NCI-H345 treated with DMSO at 0.1 percent for 48 hours (cell line): ENCODE results near the gene IRX2.

ENCODE experiments used
- DNase-seq: peaks from one replicate; lab custom pipeline; 2025; ENCODE audit not compliant: unreplicated experiment; lab: John Stamatoyannopoulos, UW

The IRX2 gene

GRCh38 chr5:2718115-2718514, 33.4 kb downstream of the IRX2 start:
- no peak for DNase-seq

GRCh38 chr5:2715856-2716255, 35.6 kb downstream of the IRX2 start:
- no peak for DNase-seq

DNA sequence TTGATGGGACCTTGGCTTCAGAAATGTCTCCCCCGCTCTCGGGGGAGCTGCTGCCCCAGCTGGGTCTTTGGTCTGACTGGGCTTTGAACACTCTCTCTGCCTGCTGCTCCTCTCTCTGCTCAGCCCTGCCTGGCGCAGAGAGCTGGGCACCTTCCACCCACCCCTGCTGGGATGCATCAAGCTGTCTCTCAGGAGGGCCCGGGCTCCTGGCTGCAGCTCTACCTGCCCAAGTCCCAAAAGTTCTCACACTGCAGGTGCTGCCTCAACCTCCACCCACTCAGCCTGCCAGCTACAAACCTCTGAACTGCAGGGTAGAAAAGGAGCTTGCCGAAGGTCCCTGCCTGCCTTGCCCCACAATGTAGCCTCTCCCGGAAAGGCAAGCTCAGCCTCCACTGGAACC, 36.7 kb downstream of the IRX2 start:
- DNase-seq, result no peak

- DNase-seq, result no peak
Measured at GRCh38 chr5:2714026-2714425, 37.5 kb downstream of the IRX2 start.

DNA sequence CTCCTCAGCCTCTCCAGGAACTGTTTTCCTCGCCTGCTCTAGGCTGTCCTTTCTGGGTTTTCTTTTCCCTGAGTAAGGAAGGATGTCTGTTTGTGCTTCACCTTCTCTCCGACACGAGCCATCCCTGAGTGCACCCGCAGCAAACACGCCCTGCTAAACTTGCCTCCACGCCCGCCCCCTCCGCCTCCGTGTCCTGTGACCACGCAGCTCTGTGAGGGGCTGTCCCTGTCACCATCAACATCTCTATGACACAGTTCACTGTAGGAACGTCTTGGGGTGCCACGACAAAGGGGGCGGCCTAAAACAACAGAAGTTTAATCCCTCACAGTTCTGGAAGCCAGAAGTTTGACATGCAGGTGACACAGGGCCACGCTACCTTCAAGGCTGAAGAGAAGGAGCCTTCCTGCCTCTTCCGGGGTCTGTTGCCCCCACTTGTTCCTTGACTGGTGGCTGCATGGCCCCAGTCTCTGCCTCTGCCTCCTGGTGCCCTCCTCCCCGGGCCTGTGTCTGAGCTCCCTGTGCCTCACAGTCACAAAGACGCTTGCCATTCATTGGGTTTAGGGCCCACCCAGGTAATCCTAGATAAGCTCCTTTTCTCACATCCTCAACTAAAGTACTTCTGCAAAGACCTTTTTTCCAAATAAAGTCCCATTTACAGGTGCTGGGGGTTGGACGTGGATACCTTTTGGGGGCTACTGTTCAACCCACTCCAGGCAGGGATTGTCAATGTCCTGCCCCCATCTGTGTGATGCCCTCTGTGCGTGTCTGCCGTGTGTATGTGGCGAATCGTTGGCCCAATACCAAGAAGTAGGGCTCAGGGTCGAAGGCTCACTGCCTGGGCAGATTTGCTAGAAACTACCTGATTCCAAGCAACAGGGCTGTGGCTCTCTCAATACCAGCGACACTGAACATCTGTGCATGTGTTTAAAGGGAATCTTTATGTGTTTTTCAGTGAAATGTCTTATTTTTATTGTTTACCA, 39.7 kb downstream of the IRX2 start:
- DNase-seq, result no peak

DNA sequence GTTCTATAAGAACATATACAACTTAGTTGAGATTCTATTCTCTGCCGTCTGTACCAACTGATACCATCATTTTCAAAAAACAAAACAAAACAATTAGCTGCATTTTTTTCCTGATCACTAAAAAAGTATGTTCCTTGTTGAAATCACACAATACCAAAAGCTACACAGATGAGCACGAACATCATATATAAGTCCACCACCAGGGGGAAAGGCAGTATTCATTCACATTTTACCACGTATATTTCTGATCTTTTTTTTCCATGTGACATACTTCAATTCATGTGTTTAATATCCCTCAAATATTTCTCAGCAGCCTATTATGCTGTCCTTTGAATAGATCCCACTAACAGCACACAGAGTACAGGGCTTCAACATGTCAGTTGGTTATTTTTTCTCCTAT, 40.6 kb downstream of the IRX2 start:
- no peak for DNase-seq

- DNase-seq, result no peak
Measured at GRCh38 chr5:2709976-2710689, 41.3 kb downstream of the IRX2 start.

DNA sequence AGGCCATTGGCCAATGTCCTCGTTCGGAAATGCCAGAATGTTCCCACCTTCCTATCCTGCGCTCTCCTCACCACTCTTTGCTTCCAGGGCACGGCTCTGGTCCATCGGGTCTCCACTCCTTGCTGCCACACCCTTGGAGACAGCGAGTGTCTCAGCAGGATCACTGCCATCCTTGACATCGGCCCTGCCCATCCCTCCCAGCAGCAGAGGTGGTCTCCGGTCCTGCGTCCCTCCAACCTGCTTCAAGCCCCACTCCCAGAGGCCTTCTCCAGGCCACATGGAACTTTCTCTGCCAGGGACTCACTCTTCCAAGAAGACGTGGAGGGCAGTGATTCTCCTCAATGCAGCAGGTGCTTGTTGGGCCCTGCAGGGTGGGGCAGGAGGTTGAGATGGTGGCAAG, 42.7 kb downstream of the IRX2 start:
- no peak for DNase-seq

- no peak for DNase-seq
Measured at GRCh38 chr5:2708132-2708531, 43.3 kb downstream of the IRX2 start.

DNA sequence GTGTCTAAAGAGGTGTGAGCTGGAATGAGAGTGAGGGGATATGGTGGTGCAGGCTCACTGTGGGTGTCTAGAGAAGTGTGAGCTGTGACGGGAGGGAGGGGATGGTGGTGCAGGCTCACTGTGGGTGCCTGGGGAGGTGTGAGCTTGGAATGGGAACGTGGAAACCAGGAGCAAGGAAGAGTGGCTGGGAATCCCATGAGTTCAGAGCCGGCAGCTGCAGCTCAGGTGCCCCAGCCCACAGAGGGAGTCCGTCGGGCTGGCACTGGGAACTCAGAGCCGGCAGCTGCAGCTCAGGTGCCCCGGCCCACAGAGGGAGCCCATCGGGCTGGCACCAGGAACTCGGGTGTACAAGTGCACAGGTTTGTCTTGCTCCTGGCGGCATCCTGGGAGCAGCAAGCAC, 45.6 kb downstream of the IRX2 start:
- no peak for DNase-seq

DNA sequence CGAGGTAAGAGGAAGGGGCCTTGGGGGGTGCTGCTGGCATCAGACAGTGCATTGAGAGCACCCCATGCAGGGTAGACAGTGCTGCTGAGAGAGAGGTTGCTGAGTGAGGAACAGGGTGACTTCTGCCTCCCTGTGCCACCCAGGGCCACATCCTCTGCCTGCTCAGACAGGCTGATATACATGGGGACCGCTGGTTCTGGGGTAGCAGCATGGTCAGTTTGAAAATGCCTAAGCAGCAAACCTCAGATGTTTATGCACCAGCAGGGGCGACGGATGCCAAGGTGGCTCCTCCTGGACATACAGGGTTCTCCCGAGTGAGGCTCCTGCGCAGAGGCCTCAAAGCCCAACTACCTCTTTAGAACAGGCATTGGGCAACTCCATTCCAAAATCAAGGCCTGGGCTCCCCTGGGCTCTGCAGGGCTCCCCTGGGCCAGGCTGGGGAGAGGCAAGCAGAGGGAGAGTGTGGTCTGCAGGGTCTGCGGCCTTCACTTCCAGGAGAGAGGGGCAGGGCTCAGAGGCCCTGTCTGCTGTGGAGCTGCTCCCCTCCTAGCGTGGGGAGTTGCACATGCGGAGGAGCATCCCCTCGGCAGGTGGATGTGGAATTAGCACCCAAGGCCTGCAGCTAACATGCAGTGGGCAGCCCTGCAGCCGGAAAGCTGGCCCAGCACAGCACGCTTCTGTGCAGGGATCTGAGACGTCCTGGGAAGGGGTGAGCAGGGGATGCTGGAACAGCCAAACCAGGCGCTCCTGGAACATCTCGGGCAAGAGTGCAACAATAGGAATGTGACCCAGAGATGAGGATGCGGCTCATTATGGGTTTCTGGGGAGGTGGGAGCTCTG, 46.5 kb downstream of the IRX2 start:
- DNase-seq, result no peak

DNA sequence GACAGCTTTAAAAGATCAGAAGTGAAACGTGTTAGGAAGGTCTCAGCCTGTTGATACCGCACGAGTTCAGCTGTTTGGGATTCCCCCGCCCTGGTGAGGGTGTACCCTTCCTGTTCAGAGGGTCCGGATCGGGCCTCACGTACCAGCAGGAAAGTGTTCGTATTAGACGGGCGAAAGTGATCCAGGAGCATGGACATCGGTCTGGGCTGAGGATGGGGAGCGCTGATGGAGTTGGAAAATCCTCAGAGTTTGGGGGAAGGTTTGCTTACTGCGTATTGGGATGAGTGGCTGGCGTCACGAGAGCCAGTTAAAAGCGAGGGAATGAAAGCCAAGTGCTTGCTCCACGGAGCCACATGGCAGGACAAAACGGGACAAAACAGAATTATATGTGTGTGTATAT, 47.4 kb downstream of the IRX2 start:
- DNase-seq, result no peak

DNA sequence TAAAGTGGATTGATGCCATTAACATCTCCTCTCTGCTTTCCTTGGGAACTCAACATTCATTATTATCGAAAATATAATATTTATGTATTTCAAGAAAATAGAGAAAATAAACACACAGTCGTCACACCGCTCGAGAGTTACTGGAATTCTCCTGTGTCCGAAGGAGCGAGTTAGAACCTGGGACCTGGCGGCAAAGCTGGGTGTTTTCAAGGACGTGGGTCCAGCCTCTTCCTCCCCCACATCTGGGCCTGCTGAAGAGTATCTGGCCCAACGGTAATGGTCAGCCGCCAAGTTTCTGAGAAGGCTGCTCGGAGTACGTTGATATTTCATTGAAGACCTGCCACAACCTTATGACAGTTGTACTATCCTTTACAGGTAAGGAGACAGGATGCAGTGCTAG, 47.9 kb downstream of the IRX2 start:
- no peak for DNase-seq

- no peak for DNase-seq
Measured at GRCh38 chr5:2703041-2703440, 48.4 kb downstream of the IRX2 start.

- no peak for DNase-seq
Measured at GRCh38 chr5:2702096-2702879, 49.2 kb downstream of the IRX2 start.

DNA sequence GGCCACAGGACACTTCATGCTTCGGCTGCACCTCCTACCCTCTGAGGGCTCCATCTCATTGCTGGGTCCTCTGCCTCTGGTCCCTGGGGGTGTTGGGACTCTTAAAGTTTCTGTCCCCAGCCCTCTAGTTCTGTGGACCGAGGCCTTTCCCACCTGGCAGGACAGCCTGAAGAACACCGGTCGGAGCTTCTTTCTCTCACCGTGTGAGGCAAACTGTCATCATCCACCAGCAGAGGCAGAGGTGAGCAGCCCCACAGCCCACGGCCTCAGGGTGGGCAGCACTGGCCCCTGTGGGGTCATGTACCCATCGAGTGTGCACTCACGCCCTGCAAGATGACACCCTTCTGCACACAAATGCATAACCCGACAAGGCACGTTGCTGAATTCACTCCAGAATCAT, 49.9 kb downstream of the IRX2 start:
- no peak for DNase-seq

DNA sequence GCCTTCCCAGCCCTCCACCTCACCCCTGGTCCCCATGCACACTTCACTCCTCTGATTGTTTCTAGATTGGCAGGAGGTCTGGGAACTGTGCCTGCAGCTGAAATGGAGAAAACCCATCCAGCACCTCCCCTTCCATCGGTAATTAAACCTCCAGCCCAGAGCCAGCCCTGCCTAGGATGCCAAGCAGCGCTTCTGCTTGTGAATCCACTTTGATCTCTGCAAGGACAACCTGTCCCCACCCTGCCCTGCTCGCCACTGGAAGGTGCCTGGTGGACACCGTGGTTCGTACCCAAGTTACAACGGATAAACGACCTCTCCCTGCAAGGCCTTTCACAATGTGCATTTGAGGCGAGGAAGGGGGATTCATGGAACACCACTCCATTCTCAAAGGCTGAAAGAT, 50.6 kb downstream of the IRX2 start:
- DNase-seq, result no peak

DNA sequence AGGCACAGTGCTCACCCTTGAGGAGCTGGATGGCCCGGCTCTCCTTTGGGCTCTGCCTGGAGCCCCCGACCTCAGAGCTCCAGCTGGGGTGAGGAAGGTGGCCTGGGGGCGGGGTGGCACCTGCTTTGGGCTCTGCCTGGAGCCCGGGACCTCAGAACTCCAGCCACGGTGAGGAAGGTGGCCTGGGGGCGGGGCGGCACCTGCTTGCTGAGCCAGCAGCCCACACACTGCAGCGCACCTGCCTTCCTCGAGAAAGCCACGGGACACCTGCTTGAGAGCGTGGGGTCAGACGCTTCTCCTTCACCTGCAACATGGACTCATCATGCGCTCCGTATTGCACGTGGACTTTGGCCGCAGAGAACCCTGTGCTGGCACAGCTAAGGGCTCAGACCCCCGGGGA, 51.8 kb downstream of the IRX2 start:
- no peak for DNase-seq

DNA sequence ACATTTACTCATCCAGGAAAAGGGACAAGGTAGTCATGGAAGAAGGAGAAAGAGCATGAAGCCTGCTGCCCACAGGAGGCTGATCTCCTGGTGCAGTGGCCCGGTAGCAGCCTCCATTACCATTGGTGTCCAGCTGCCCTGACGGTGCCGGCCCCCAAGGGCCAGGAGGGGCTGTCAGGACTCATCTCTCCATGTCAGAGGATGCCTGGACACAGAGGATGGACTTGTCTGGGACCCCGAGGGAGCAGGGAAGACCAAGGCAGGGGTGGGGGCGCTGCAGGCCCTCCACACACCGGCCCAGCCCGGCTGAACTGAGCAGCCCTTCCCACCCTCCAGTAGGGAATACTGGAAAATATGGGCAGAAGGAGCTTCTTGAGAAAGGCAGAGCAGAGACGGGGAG, 52.2 kb downstream of the IRX2 start:
- DNase-seq, result no peak

GRCh38 chr5:2698581-2698980, 52.9 kb downstream of the IRX2 start:
- DNase-seq, result no peak
